ENCODE measurements around the gene TNIK. TPM values are rescaled to one million over a fixed set of nuclear protein-coding genes. Genes with fewer than 3 reads are reported as not detected.

TNIK gene
- total RNA-seq, 2 donors from 2014 or later = 5.6 to 47.1 TPM

DNA sequence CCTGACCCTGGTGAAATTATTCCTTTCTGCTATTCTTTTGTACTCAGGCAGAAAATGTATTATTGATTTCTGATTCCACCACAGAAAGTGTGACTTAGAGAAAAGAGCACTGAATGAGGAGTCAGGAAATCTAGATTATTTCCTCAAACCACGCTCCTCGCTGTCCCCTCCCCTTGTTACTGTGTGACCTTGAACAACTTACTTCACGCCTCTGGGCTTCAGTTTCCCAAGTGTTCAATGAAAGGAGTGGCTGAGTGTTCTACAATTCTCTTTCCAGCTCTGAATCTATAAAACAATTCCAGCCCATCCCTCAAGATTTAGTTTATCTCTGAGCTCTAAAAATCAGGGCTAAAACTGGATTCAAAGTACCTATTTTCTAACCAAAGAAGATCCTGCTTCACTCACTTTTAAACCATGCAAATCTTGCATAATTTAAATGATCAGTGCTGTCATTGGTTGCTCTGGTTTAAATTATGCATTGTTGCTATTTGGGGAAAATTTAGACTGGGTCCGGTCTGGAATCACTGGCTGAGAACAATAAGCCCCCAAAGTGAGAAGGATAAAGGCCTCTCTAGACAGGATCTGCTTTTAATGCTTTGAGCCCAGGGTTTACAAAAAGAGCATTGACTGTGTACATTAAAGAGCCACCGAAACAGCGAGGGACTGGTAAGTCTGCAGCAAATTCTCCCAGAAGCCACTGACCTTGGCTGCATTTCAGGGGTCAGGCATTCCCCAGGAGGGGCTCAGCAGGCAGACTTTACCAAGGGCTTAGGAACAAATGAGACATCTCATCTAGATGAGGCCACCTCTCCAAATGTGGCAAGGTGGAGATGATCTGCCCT lies 3.2 kb downstream of the TNIK start:
- no peak for DNase-seq (ENCODE audit: low spot score)
- 85% methylated on average over 6 of the region's 6 CpGs for WGBS
- H3K27me3 ChIP-seq (replicated peaks; ENCODE audit: insufficient read depth) = no peaks in the 10 kb centered on the region
- no peaks in the 10 kb centered on the region for H3K4me1 ChIP-seq (replicated peaks)
- TF ChIP-seq POLR2AphosphoS5 (IDR thresholded peaks at IDR 0.05) = no peak
- TF ChIP-seq, protein P1, sequence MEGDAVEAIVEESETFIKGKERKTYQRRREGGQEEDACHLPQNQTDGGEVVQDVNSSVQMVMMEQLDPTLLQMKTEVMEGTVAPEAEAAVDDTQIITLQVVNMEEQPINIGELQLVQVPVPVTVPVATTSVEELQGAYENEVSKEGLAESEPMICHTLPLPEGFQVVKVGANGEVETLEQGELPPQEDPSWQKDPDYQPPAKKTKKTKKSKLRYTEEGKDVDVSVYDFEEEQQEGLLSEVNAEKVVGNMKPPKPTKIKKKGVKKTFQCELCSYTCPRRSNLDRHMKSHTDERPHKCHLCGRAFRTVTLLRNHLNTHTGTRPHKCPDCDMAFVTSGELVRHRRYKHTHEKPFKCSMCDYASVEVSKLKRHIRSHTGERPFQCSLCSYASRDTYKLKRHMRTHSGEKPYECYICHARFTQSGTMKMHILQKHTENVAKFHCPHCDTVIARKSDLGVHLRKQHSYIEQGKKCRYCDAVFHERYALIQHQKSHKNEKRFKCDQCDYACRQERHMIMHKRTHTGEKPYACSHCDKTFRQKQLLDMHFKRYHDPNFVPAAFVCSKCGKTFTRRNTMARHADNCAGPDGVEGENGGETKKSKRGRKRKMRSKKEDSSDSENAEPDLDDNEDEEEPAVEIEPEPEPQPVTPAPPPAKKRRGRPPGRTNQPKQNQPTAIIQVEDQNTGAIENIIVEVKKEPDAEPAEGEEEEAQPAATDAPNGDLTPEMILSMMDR (IDR thresholded peaks at IDR 0.05) = no peak
- TF ChIP-seq POLR2A (IDR thresholded peaks at IDR 0.05) = no peak
- H3K36me3 ChIP-seq = no peaks in the 10 kb centered on the region
- H3K4me3 ChIP-seq = no peak overlapping the region
- intact Hi-C loops (cut with DNase I) = loop anchor here (5.0 to 10.0 kb wide), 3 partner anchors 75 to 172 kb away; no protein-coding TSS in a partner anchor
- no peak overlapping the region for H3K27ac ChIP-seq
- H3K9me3 ChIP-seq = no peaks in the 10 kb centered on the region

DNA sequence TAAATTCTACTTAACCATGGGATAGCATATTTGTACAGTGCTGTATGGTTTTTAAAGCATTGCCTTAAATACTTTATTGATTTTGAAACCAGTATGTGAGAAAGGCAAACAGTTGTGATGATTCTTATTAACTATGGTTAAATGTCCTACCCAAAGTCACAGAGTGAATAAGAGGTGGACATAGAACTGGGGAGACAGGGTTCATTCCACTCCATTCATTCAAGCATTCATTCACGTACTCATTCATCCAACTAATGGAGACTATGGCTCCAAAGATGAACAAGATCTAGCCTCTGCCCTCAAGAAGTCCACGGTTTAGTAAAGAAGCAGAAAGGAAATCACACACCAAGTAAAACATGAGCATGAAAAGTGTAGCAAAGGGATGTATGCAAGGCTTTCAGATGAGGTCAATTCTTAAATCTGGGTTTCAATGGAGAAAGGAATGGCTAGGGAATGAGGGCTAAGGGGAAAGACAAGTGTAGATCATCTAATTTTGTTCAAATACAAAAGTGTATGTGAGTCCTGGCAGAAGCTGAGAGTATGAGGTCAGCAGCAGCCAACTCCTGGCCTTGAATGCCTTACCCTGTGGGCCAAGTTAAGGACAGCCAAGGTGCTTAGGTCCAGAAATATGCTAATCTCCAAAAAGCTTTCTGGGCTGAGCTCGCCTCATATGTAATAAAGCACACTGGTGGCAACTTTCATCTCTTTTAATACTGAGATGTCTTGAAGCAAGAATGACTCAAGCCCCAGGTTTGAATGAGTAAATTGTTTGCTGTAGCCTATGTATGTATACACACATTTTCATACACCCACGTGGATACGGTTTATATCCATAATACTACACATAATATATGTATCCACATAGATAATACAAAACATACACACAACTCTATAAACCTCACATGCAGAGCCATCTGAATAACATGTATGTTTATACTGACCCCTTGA lies 4.3 kb downstream of the TNIK start:
- WGBS = 43% methylated on average over 5 of the region's 5 CpGs
- intact Hi-C loops (cut with DNase I) = loop anchor here (5.0 to 10.0 kb wide), 3 partner anchors 74 to 171 kb away; no protein-coding TSS in a partner anchor
- H3K27me3 ChIP-seq (replicated peaks; ENCODE audit: insufficient read depth) = no peaks in the 10 kb centered on the region
- DNase-seq (ENCODE audit: low spot score) = no peak
- no peak overlapping the region for H3K27ac ChIP-seq
- TF ChIP-seq, protein P1 (IDR thresholded peaks at IDR 0.05) = no peak
- no peaks in the 10 kb centered on the region for H3K4me1 ChIP-seq (replicated peaks)
- no peak overlapping the region for H3K4me3 ChIP-seq
- H3K9me3 ChIP-seq = no peaks in the 10 kb centered on the region
- H3K36me3 ChIP-seq = no peaks in the 10 kb centered on the region

DNA sequence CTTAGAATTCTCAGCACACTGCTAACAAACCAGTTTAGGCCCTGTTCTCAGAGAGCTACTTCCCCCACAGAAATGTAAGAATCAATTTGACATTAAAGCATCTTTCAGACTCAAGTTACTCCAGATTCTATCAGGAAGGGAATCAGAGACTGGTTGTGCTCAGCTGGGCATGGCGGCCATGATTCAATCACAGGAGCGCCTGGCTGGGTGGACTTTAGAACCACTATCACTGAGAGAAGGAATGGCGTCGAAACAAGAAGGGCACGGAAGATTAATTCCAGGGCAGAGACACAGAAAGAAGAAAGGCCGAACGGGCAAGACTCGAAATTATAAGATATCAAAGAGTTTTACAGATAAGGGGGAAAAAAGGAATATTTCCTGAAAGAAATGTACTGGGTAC lies 6.2 kb downstream of the TNIK start:
- no peak overlapping the region for H3K27ac ChIP-seq
- H3K4me1 ChIP-seq (replicated peaks) = no peaks in the 10 kb centered on the region
- no peak for DNase-seq (ENCODE audit: low spot score)
- no peaks in the 10 kb centered on the region for H3K27me3 ChIP-seq (replicated peaks; ENCODE audit: insufficient read depth)
- 95% methylated on average over 8 of the region's 8 CpGs for WGBS
- intact Hi-C loops (cut with DNase I) = loop anchor here (10.0 kb wide), 2 partner anchors 129 to 169 kb away; no protein-coding TSS in a partner anchor
- H3K9me3 ChIP-seq = no peaks in the 10 kb centered on the region
- TF ChIP-seq POLR2AphosphoS5 (IDR thresholded peaks at IDR 0.05) = no peak
- no peaks in the 10 kb centered on the region for H3K36me3 ChIP-seq
- H3K4me3 ChIP-seq = no peak overlapping the region

DNA sequence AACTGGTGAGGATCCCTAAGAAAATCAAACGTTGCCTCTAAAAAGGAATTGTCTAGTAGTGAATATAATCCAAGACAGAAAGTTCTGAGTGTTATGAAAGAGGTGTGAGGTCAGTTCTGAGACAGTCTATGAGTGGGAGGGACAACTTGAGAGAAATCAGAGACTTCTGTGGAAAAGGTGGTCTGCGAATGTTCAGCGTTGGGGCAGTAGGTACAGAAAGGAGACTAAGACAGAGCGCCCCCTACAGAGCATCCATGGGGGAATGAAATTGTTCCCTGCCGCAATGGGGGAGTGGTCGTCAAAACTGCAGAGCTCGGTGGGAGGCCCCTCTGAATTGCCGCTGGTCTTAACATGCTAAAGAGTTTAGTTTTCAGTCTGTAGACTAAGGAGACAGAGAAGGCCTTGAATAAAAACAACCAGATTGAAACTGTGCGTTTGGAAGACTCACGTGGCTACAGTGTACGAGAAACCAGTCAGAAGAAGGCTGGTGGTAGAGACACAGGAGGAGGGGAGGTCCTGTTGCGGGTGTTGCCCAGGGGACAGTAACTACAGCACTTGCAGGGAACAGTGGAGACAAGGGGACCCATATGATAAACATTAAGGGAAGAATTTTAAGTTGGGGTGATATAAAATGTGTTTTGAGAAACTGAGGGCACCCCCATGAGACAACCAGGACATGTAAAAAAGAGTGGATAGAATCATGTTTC lies 6.9 kb downstream of the TNIK start:
- Histone ChIP-seq H3K27me3 (replicated peaks; ENCODE audit: insufficient read depth) (no peaks in the 10 kb centered on the region), H3K36me3 (no peaks in the 10 kb centered on the region), H3K9me3 (no peaks in the 10 kb centered on the region), H3K27ac (no peak overlapping the region), H3K4me3 (no peak overlapping the region), H3K4me1 (replicated peaks) (no peaks in the 10 kb centered on the region)
- intact Hi-C loops (cut with DNase I) = loop anchor here (10.0 kb wide), 2 partner anchors 129 to 169 kb away; no protein-coding TSS in a partner anchor
- no peak for DNase-seq (ENCODE audit: low spot score)
- WGBS = 72% methylated on average over 12 of the region's 12 CpGs
- TF ChIP-seq, protein P1 (IDR thresholded peaks at IDR 0.05) = no peak
- TF ChIP-seq POLR2AphosphoS5 (IDR thresholded peaks at IDR 0.05) (no peak), POLR2A (IDR thresholded peaks at IDR 0.05) (no peak)

Data from prostate gland (tissue), 2 donors.